GM23248 (cell line): ENCODE data around the gene TRIOBP. TPM values are rescaled to one million over a fixed set of nuclear protein-coding genes. Genes with fewer than 3 reads are reported as not detected.

Experiments used
- DNase-seq: peaks from one replicate; pipeline ENCODE4 v3.0.0-alpha.2; 2015
- H2AFZ ChIP-seq: fragments of 200-600 bp; sonication (generic); 2 replicates; pipeline ENCODE4 v1.6.1; 2016; ENCODE audit warnings: antibody characterized with exemption
- H3F3A ChIP-seq: fragments of 200-600 bp; sonication (generic); 2 replicates; pipeline ENCODE4 v1.6.1; 2016; ENCODE audit warnings: mild to moderate bottlenecking, antibody characterized with exemption, mixed run types; ENCODE audit not compliant: insufficient read depth
- H3K27ac ChIP-seq: fragments of 200-600 bp; sonication (generic); 2 replicates; pipeline ENCODE4 v1.5.1; 2016; ENCODE audit warnings: mild to moderate bottlenecking
- H3K27me3 ChIP-seq: fragments of 200-600 bp; sonication (generic); replicated peaks from 2 replicates; pipeline ENCODE4 v1.6.1; 2016; ENCODE audit warnings: mild to moderate bottlenecking; ENCODE audit not compliant: insufficient read depth
- H3K36me3 ChIP-seq: fragments of 200-600 bp; sonication (generic); 2 replicates; pipeline ENCODE4 v1.6.1; 2016; ENCODE audit warnings: low read depth, mild to moderate bottlenecking
- H3K4me1 ChIP-seq: fragments of 200-600 bp; sonication (generic); 2 replicates; pipeline ENCODE4 v1.6.1; 2016; ENCODE audit warnings: mild to moderate bottlenecking; ENCODE audit not compliant: insufficient read depth
- H3K4me2 ChIP-seq: fragments of 200-600 bp; sonication (generic); one replicate; pipeline ENCODE4 v1.6.1; 2016; ENCODE audit warnings: mild to moderate bottlenecking; ENCODE audit not compliant: unreplicated experiment
- H3K4me3 ChIP-seq: fragments of 200-600 bp; sonication (generic); 2 replicates; pipeline ENCODE4 v1.5.1; 2016; ENCODE audit warnings: mild to moderate bottlenecking
- H3K79me2 ChIP-seq: fragments of 200-600 bp; sonication (generic); 2 replicates; pipeline ENCODE4 v1.6.1; 2016; ENCODE audit warnings: mild to moderate bottlenecking; ENCODE audit not compliant: insufficient read depth
- H3K9ac ChIP-seq: fragments of 200-600 bp; sonication (generic); 2 replicates; pipeline ENCODE4 v1.6.1; 2016; ENCODE audit warnings: mild to moderate bottlenecking
- H3K9me2 ChIP-seq: fragments of 200-600 bp; sonication (generic); 2 replicates; pipeline ENCODE4 v1.6.1; 2016; ENCODE audit warnings: mixed run types, mild to moderate bottlenecking, moderate library complexity; ENCODE audit not compliant: insufficient read depth
- H3K9me3 ChIP-seq: fragments of 200-600 bp; sonication (generic); one replicate; pipeline ENCODE4 v1.6.1; 2017; ENCODE audit warnings: low read depth
- H4K20me1 ChIP-seq: fragments of 200-600 bp; sonication (generic); 2 replicates; pipeline ENCODE4 v1.6.0; 2016; ENCODE audit not compliant: insufficient read depth
- EZH2 ChIP-seq: fragments of 200-600 bp; sonication (generic); IDR thresholded peaks from 2 replicates; pipeline ENCODE4 v1.6.1; 2018; ENCODE audit warnings: antibody characterized with exemption, mild to moderate bottlenecking; ENCODE audit not compliant: insufficient read depth, poor library complexity, severe bottlenecking
- EZH2phosphoT487 ChIP-seq: fragments of 200-600 bp; sonication (generic); IDR thresholded peaks from 2 replicates; pipeline ENCODE4 v1.6.1; 2018; ENCODE audit warnings: antibody characterized with exemption, moderate library complexity, mild to moderate bottlenecking, low read depth; ENCODE audit not compliant: insufficient read depth
- WGBS, 2 experiments: methylation state at CpG; one replicate each; pipeline ENCODE4 v1.1.6; 2015 to 2017; ENCODE audit warnings: low lambda C conversion rate in 2 of 2, low coverage in 1 of 2; ENCODE audit errors: missing lambda C conversion rate in 2 of 2; 5-methylcytosine and 5-hydroxymethylcytosine counted together
- in situ Hi-C: fragments of 300-500 bp; cut with MboI; formaldehyde crosslinking; loops from 2 replicates; pipeline ENCODE4 v1.15.0; 2020
- polyA plus RNA-seq: library from polyadenylated mRNA; unstranded; fragments of >200 nt; fragmentation: Nextera tagmentation; extraction: Ambion mirVana; gene quantifications from 2 replicates; pipeline ENCODE4 v1.2.1, GENCODE V29; 2016
- total RNA-seq: library from RNA; depleted of rRNA; stranded (reverse); fragments of >200 nt; shearing (Covaris generic); gene quantifications from 2 replicates; pipeline ENCODE4 v1.2.3, GENCODE V29; 2014; rRNA removed

The TRIOBP gene, protein sequence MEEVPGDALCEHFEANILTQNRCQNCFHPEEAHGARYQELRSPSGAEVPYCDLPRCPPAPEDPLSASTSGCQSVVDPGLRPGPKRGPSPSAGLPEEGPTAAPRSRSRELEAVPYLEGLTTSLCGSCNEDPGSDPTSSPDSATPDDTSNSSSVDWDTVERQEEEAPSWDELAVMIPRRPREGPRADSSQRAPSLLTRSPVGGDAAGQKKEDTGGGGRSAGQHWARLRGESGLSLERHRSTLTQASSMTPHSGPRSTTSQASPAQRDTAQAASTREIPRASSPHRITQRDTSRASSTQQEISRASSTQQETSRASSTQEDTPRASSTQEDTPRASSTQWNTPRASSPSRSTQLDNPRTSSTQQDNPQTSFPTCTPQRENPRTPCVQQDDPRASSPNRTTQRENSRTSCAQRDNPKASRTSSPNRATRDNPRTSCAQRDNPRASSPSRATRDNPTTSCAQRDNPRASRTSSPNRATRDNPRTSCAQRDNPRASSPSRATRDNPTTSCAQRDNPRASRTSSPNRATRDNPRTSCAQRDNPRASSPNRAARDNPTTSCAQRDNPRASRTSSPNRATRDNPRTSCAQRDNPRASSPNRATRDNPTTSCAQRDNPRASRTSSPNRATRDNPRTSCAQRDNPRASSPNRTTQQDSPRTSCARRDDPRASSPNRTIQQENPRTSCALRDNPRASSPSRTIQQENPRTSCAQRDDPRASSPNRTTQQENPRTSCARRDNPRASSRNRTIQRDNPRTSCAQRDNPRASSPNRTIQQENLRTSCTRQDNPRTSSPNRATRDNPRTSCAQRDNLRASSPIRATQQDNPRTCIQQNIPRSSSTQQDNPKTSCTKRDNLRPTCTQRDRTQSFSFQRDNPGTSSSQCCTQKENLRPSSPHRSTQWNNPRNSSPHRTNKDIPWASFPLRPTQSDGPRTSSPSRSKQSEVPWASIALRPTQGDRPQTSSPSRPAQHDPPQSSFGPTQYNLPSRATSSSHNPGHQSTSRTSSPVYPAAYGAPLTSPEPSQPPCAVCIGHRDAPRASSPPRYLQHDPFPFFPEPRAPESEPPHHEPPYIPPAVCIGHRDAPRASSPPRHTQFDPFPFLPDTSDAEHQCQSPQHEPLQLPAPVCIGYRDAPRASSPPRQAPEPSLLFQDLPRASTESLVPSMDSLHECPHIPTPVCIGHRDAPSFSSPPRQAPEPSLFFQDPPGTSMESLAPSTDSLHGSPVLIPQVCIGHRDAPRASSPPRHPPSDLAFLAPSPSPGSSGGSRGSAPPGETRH (N-terminal part only)
- total RNA-seq = 127 and 135 TPM in 2 replicates
- polyA plus RNA-seq = 123 and 130 TPM in 2 replicates

DNA sequence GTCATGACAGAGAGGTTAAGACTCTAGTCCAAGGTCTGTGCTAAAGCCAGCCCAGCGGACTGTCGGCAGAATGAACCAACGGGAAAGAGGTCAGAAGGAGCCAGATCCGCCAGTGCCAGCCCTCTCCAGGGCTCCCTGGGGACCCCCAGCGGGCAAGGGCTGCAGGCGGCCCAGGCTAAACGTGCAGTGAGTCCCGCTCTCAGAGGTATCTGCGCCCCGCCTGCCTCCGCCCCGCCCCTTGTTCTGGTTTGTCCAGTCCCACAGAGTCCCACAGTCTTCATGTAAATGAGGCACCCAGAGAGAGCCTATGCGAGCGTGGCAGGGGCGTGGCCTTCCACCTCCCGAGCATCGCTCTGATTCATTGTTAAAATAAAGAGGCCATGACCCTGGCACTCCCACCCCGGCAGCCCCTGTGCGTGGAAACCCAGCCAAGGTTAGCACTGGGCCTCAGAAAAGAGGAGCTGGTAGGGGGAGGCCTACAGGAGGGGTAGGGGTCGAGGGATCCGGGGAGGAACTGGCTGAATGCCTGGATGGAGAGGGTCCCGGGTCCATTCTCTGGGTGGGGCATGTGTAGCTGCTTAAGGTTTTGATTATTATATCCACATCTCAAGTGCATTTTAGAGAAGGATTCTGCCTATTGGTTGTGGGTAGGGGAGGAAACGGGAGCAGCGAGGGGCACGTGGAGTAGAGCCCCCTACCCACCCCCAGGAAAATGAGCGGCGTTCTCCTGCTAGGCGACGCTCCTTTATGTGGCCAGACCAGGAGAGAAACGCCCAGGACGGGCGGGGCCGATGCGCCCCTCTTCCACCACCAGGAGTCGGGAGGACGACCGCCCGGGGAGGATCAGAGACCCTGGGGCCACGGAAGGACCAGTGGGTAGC is at the start of gene TRIOBP:
Gene TRIOBP, plus strand, starts transcription at position 392 of the 881 bp plus-strand sequence. CDS start 4,318 bp downstream, outside the sequence.
- in situ Hi-C loops = no loop called here
- 9 to 17% methylated on average over 30 to 39 of the region's 39 CpGs for WGBS, 2 experiments

DNA sequence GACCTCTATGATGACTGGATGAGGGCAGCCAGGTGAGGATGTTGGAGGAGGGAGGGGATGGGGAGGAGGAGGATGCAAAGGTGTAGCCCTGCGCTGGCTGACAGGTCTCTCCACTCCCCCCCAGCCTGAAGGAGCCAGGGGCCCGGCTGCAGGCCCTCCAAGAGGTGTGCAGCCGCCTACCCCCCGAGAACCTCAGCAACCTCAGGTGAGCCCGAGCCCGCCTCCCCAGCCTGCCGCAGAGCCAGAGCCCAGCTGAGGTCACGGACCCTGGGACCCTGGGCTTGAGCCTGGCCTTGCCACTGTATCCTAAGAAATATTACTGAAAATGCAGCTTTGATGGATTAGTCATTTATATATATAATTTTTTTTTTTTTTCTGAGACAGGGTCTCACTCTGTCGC is 49.5 kb upstream of the TRIOBP start:
- Histone ChIP-seq H3K9me2 (no peaks in the 10 kb centered on the region), H3F3A (no peaks in the 10 kb centered on the region), H3K9me3 (no peaks in the 10 kb centered on the region), H3K4me2 (no peak overlapping the region), H3K4me3 (no peak overlapping the region), H3K27ac (no peak overlapping the region), H3K79me2 (no peaks in the 10 kb centered on the region), H3K27me3 (no peaks in the 10 kb centered on the region), H3K4me1 (no peaks in the 10 kb centered on the region), H2AFZ (no peak overlapping the region), H4K20me1 (no peaks in the 10 kb centered on the region), H3K36me3 (no peaks in the 10 kb centered on the region), H3K9ac (no peak overlapping the region)
- TF ChIP-seq EZH2phosphoT487 = no peak
- no peak for TF ChIP-seq EZH2
- DNase-seq = no peak
- WGBS, 2 experiments = 94% methylated on average over 8 to 9 of the region's 9 CpGs
- in situ Hi-C loops = no loop called here

More for the DNA sequence above, at the start of gene TRIOBP:
- H3K79me2 ChIP-seq = no peaks in the 10 kb centered on the region
- H3K27me3 ChIP-seq = no peaks in the 10 kb centered on the region
- H3K9me3 ChIP-seq = no peaks in the 10 kb centered on the region
- DNase-seq = peak; percentile 98
- peak within 1 kb of the TSS; percentile 75 for H3K4me2 ChIP-seq
- H3K9me2 ChIP-seq = no peaks in the 10 kb centered on the region
- 0 out of 2 replicates have a peak, but pooled peaks cover 6% of the 10 kb centered on the region for H3K4me1 ChIP-seq
- peak within 1 kb of the TSS; percentile 70 for H3K4me3 ChIP-seq
- H3K27ac ChIP-seq = 0 out of 2 replicates have a peak within 1 kb of the TSS, but pooled peaks have one; percentile 19
- H2AFZ ChIP-seq = peak within 1 kb of the TSS; percentile 76
- H4K20me1 ChIP-seq = no peaks in the 10 kb centered on the region
- H3K9ac ChIP-seq = peak within 1 kb of the TSS; percentile 49
- peaks cover 7% of the 10 kb centered on the region; the same call in 1 of the 2 replicates for H3K36me3 ChIP-seq
- peaks cover 10% of the 10 kb centered on the region; the same call in 1 of the 2 replicates for H3F3A ChIP-seq
- no peak for TF ChIP-seq EZH2
- no peak for TF ChIP-seq EZH2phosphoT487

DNA sequence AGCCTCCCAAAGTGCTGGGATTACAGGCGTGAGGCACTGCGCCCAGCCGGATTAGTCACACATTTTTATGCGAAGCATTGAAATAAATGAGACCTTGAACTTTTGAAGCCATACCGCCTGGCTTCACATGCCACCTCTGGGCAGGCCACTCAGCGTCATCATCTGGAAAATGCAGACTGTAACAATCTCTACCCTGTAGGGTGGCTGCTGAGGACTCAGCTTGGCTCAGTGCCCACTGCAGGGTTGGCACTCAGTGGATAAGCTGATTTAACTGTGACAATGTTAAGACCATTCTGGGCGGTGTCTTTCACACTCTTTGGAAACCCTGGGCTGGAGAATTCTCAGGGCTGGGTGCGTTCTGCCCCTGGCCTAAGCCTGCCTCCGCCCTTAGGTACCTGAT is 48.9 kb upstream of the TRIOBP start:
- in situ Hi-C loops = no loop called here
- Histone ChIP-seq H3K4me2 (no peak overlapping the region), H4K20me1 (no peaks in the 10 kb centered on the region), H3K4me1 (no peaks in the 10 kb centered on the region), H3K9me3 (no peaks in the 10 kb centered on the region), H3K27me3 (no peaks in the 10 kb centered on the region), H2AFZ (no peak overlapping the region), H3K9me2 (no peaks in the 10 kb centered on the region), H3K36me3 (no peaks in the 10 kb centered on the region), H3K4me3 (no peak overlapping the region), H3K27ac (no peak overlapping the region), H3K9ac (no peak overlapping the region), H3K79me2 (no peaks in the 10 kb centered on the region), H3F3A (no peaks in the 10 kb centered on the region)
- TF ChIP-seq EZH2phosphoT487 = no peak
- TF ChIP-seq EZH2 = no peak
- DNase-seq = no peak
- WGBS, 2 experiments = 90 to 96% methylated on average over 9 of the region's 9 CpGs
